ENCODE results near the gene TOR1A.

The TOR1A gene
- total RNA-seq: 51.2 to 73.2 (median 63.0) reads per million in 4 experiments

- DNase-seq: peak; percentile 85
Measured at GRCh38 chr9:129823935-129824601, at the start of gene TOR1A. TOR1A (minus strand) TSS chr9:129824136; CDS start chr9:129824085, 51 bp downstream.

- no peak for DNase-seq
Measured at GRCh38 chr9:129871046-129871445, 47.1 kb upstream of the TOR1A start.

GRCh38 chr9:129869585-129870501 lies 45.9 kb upstream of the TOR1A start:
- DNase-seq: no peak

- peak; percentile 72 for DNase-seq
Measured at GRCh38 chr9:129868872-129869486, 45.0 kb upstream of the TOR1A start.

- no peak for DNase-seq
Measured at GRCh38 chr9:129868023-129868871, 44.3 kb upstream of the TOR1A start.

GRCh38 chr9:129867136-129868022 lies 43.4 kb upstream of the TOR1A start:
- DNase-seq: no peak

GRCh38 chr9:129866394-129867135 lies 42.6 kb upstream of the TOR1A start:
- peak; percentile 48 for DNase-seq

GRCh38 chr9:129865668-129866320 lies 41.9 kb upstream of the TOR1A start:
- no peak for DNase-seq

GRCh38 chr9:129864991-129865647 lies 41.2 kb upstream of the TOR1A start:
- no peak for DNase-seq

- DNase-seq: peak; percentile 17
Measured at GRCh38 chr9:129863059-129863690, 39.2 kb upstream of the TOR1A start.

GRCh38 chr9:129861447-129861827 lies 37.5 kb upstream of the TOR1A start:
- no peak for DNase-seq

- DNase-seq: no peak
Measured at GRCh38 chr9:129860653-129861446, 36.9 kb upstream of the TOR1A start.

- no peak for DNase-seq
Measured at GRCh38 chr9:129858167-129858962, 34.4 kb upstream of the TOR1A start.

GRCh38 chr9:129857207-129857606 lies 33.3 kb upstream of the TOR1A start:
- DNase-seq: no peak

- peak; percentile 13 for DNase-seq
Measured at GRCh38 chr9:129854588-129855110, 30.7 kb upstream of the TOR1A start.

- no peak for DNase-seq
Measured at GRCh38 chr9:129853614-129854013, 29.7 kb upstream of the TOR1A start.

GRCh38 chr9:129852579-129852978 lies 28.6 kb upstream of the TOR1A start:
- no peak for DNase-seq

Measured in effector CD8-positive, alpha-beta T cell (primary cell).